WERI-Rb-1 (cell line): ENCODE measurements around the gene MRTFA.

Experiments used
- DNase-seq: peaks from one replicate; pipeline ENCODE4 v3.0.0-alpha.2; 2020
- H3K27ac ChIP-seq: fragments of 250-450 bp; sonication (Bioruptor Pico); 2 replicates; pipeline ENCODE4 v1.5.1; 2020; ENCODE audit warnings: mild to moderate bottlenecking, moderate library complexity
- H3K27me3 ChIP-seq: fragments of 250-450 bp; sonication (Bioruptor Pico); 2 replicates; pipeline ENCODE4 v1.5.1; 2021; ENCODE audit warnings: mild to moderate bottlenecking, low read depth, moderate library complexity; ENCODE audit not compliant: insufficient read depth, severe bottlenecking
- H3K36me3 ChIP-seq: fragments of 250-450 bp; sonication (Bioruptor Pico); 2 replicates; pipeline ENCODE4 v1.5.1; 2020; ENCODE audit warnings: mild to moderate bottlenecking, moderate library complexity
- H3K4me3 ChIP-seq: 2 replicates; pipeline ENCODE4 v1.5.1; 2011; ENCODE audit warnings: low read depth, mild to moderate bottlenecking, control low read depth, low read length
- H3K9me3 ChIP-seq: fragments of 250-450 bp; sonication (Bioruptor Pico); 2 replicates; pipeline ENCODE4 v1.5.1; 2021; ENCODE audit warnings: mild to moderate bottlenecking, moderate library complexity; ENCODE audit not compliant: severe bottlenecking
- TF ChIP-seq, protein P1 (sequence below): IDR thresholded peaks from 2 replicates; pipeline ENCODE4 v1.5.1; 2011; ENCODE audit warnings: low read depth, mild to moderate bottlenecking, control low read depth, inconsistent platforms, low read length

The MRTFA gene

DNA sequence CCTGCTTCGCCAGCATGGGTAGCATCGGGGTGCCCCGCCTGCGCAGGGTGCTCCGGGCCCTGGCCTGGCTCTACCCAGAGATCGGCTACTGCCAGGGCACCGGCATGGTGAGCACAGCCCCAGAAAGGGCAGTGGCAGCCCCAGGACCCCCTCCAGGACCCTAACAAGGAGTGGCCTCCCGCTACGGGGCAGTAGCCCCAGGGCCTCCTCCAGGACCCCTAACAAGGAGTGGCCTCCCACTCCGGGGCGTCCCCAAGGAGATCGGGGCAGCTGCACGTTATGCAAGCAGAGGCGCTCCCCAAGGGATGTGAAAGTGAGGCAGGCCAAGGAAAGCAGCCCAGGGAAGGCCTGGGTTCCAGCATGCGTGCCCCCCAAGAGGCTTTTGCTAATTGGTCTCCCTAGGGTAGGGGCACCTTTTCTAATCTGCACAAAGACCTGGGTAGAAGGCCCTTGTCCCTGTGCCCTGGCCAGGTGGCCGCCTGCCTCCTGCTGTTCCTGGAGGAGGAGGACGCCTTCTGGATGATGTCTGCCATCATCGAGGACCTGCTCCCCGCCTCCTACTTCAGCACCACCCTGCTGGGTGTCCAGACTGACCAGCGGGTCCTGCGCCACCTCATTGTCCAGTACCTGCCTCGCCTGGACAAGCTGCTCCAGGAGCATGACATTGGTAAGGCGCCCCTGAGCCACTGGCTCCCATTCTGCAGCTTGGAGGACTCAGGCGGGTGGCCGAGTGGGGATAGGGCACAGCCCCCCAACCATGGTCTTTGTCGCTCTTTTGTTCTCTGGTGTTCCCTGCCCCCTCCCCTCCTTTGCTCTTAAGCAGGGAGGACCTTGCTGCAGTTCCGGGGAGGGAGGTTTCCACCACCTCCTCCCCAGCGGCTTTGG, 231.1 kb downstream of the MRTFA start:
- Histone ChIP-seq H3K4me3 (no peak overlapping the region), H3K27ac (no peak overlapping the region), H3K9me3 (no peaks in the 10 kb centered on the region), H3K36me3 (peaks cover 86% of the 10 kb centered on the region), H3K27me3 (no peaks in the 10 kb centered on the region)
- no peak for DNase-seq
- TF ChIP-seq, protein P1, sequence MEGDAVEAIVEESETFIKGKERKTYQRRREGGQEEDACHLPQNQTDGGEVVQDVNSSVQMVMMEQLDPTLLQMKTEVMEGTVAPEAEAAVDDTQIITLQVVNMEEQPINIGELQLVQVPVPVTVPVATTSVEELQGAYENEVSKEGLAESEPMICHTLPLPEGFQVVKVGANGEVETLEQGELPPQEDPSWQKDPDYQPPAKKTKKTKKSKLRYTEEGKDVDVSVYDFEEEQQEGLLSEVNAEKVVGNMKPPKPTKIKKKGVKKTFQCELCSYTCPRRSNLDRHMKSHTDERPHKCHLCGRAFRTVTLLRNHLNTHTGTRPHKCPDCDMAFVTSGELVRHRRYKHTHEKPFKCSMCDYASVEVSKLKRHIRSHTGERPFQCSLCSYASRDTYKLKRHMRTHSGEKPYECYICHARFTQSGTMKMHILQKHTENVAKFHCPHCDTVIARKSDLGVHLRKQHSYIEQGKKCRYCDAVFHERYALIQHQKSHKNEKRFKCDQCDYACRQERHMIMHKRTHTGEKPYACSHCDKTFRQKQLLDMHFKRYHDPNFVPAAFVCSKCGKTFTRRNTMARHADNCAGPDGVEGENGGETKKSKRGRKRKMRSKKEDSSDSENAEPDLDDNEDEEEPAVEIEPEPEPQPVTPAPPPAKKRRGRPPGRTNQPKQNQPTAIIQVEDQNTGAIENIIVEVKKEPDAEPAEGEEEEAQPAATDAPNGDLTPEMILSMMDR, result no peak

DNA sequence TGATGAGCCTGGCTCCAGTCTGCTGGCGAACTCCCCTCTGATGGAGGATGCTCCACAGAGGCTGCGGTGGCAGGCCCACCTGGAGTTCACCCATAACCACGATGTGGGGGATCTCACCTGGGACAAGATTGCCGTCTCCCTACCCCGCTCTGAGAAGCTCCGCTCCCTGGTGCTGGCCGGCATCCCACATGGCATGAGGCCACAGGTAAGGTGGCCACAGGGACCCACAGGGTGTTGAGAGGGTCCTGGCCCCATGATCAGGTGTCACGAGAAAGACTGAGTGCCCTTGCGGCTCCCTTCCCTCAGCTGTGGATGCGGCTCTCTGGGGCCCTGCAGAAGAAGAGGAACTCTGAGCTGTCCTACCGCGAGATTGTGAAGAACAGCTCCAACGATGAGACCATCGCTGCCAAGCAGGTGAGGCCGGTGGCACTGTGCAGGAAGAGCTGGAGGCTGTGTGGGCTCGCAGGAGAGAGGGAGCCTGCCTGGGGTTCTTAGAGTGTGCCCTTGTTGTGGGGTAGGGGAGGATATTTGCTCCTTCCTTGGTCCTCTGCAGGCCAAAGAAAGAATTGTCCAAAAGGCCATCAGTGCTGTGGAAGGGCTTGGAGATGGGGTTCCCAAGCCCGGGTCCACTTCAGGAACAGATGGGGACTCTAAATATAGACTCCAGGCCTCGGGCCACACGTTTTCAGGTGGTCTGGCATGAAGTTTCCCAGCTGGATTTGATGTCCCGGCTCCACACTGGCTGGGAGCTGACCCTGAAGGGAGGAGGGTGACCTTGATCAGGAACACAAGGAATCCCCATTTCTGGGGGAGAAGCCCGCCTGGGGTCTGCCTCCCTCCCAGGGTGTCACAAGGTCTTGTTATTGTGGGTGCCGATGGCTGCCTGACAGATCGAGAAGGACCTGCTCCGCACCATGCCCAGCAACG, 232.0 kb downstream of the MRTFA start:
- Histone ChIP-seq H3K36me3 (peaks cover 78% of the 10 kb centered on the region), H3K27me3 (no peaks in the 10 kb centered on the region), H3K4me3 (no peak overlapping the region), H3K9me3 (no peaks in the 10 kb centered on the region), H3K27ac (no peak overlapping the region)
- DNase-seq, result no peak
- TF ChIP-seq, protein P1, result no peak

DNA sequence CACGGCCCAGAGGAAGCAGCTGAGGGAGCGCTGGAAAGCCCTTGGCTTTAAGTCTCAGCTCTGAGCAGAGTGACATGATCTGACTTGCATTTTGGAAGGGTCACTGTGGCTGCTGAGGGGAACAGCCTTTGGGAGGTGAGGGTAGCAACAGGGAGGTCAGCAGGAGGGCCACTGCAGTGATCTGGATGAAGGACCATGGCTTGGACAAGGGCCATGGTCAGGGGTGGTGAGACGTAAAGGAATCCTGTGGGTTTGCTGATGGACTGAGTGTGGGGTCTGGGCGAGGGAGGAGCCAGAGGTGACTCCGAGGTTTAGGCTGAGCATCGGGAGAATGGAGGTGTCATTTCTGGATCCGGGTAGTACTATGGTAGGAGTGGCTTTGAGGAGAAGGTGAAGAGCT, 232.9 kb downstream of the MRTFA start:
- Histone ChIP-seq H3K27ac (no peak overlapping the region), H3K4me3 (no peak overlapping the region), H3K36me3 (peaks cover 72% of the 10 kb centered on the region), H3K27me3 (no peaks in the 10 kb centered on the region), H3K9me3 (no peaks in the 10 kb centered on the region)
- TF ChIP-seq, protein P1, result no peak
- no peak for DNase-seq

DNA sequence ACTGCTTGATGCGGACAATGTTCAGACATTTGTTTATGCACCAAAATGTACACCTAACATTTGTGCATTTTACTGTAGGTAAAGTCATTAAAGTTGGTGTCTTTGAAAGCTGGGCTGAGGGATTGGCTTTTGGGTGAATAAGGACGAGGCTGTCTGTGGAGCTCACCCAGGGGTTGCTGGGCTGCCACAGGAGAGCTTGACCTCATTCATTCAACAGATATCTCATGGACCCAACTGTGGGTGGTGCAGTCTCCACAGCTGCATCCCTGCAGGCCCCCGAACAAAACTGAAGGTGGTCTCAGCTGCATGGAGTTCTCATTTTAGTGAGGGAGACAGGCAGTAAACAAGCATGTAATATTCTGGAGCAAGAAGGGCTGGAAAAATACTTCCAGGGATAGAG, 233.4 kb downstream of the MRTFA start:
- H3K4me3 ChIP-seq, result no peak overlapping the region
- H3K36me3 ChIP-seq, result peaks cover 67% of the 10 kb centered on the region
- DNase-seq, result no peak
- H3K27ac ChIP-seq, result no peak overlapping the region
- H3K9me3 ChIP-seq, result no peaks in the 10 kb centered on the region
- no peaks in the 10 kb centered on the region for H3K27me3 ChIP-seq
- TF ChIP-seq, protein P1, result no peak

DNA sequence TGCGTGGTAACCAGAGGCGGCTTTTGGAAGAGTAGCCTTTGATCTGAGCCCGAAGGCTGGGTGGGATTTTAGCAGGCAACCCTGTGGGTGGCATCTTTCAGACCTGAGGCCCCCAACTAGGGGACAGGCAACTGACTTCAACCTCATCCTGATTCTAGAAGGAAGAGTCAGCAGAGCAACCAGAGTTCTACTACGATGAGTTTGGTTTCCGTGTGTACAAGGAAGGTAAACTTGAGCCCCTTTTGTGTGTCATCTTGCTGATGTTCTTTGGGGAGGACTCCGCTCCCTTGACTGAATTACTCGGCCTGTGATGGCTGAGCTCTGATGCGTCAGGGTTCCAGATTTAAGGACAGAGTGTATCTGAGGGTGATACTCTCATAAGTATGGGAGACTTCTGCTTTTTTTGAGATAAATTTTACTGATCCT, 234.5 kb downstream of the MRTFA start:
- Histone ChIP-seq H3K36me3 (peaks cover 56% of the 10 kb centered on the region), H3K9me3 (no peaks in the 10 kb centered on the region), H3K27me3 (no peaks in the 10 kb centered on the region), H3K27ac (no peak overlapping the region), H3K4me3 (no peak overlapping the region)
- TF ChIP-seq, protein P1, result no peak
- DNase-seq, result no peak
